Naive B cell (primary cell): ENCODE measurements around the gene GLIPR1L2. TPM values are rescaled to one million over a fixed set of nuclear protein-coding genes. Genes with fewer than 3 reads are reported as not detected.

ENCODE experiments used
- ATAC-seq, 2 donors: fragments of 150-1000 bp; cut with Tn5 transposase; 2 replicates each; pipeline ENCODE4 v1.10.0; 2021; ENCODE audit warnings: low read depth in 2 of 2, mild to moderate bottlenecking in 2 of 2, moderate library complexity in 2 of 2
- DNase-seq: peaks from one replicate; pipeline ENCODE4 v3.0.0; 2022
- H3K27ac Mint-ChIP-seq, 6 donors: one replicate each; pipeline ENCODE4 v1.8.0; 2020 to 2022; ENCODE audit warnings: mild to moderate bottlenecking in 6 of 6, mixed read lengths in 6 of 6, moderate library complexity in 5 of 6, inconsistent platforms in 2 of 6
- H3K27me3 Mint-ChIP-seq, 3 donors: one replicate each; pipeline ENCODE4 v1.8.0; 2021 to 2022; ENCODE audit warnings: mixed read lengths in 3 of 3, mild to moderate bottlenecking in 1 of 3
- H3K36me3 Mint-ChIP-seq, 2 donors: one replicate each; pipeline ENCODE4 v1.8.0; 2020 to 2022; ENCODE audit warnings: mixed read lengths in 2 of 2, inconsistent platforms in 1 of 2, mild to moderate bottlenecking in 1 of 2
- H3K4me1 Mint-ChIP-seq, 3 donors: one replicate each; pipeline ENCODE4 v1.8.0; 2020 to 2022; ENCODE audit warnings: mixed read lengths in 3 of 3, inconsistent platforms in 1 of 3, mild to moderate bottlenecking in 1 of 3, moderate library complexity in 1 of 3
- H3K4me3 Mint-ChIP-seq, 8 donors: one replicate each; pipeline ENCODE4 v1.8.0; 2020 to 2022; ENCODE audit warnings: mild to moderate bottlenecking in 8 of 8, mixed read lengths in 8 of 8, moderate library complexity in 8 of 8, inconsistent platforms in 2 of 8
- H3K9me3 Mint-ChIP-seq, 7 donors: one replicate each; pipeline ENCODE4 v1.8.0; 2020 to 2022; ENCODE audit warnings: mixed read lengths in 7 of 7, mild to moderate bottlenecking in 5 of 7, inconsistent platforms in 2 of 7, moderate library complexity in 1 of 7
- polyA plus RNA-seq, 6 donors: library from polyadenylated mRNA; unstranded; fragments of 300-500 nt; fragmentation: Illumina TruSeq; gene quantifications; one replicate each; pipeline ENCODE4 v1.2.3, GENCODE V29; 2021; ENCODE audit warnings: low read depth in 6 of 6

GLIPR1L2 gene
- polyA plus RNA-seq, 6 donors from 2014 or later, result 0.37 to 0.89 (median 0.59) TPM; not detected in 2

GRCh38 chr12:75460204-75460603, 69.3 kb downstream of the GLIPR1L2 start:
- Mint-ChIP-seq H3K27me3 (peaks cover 0 to 8% (median 5%) of the 10 kb centered on the region in 3 donors), H3K4me3 (no peak overlapping the region), H3K27ac (no peak overlapping the region), H3K36me3 (peaks cover 8 to 11% of the 10 kb centered on the region in 2 donors), H3K9me3 (peaks cover 5 to 27% (median 15%) of the 10 kb centered on the region in 7 donors), H3K4me1 (no peaks in the 10 kb centered on the region)
- no peak for DNase-seq
- no peak for ATAC-seq

DNA sequence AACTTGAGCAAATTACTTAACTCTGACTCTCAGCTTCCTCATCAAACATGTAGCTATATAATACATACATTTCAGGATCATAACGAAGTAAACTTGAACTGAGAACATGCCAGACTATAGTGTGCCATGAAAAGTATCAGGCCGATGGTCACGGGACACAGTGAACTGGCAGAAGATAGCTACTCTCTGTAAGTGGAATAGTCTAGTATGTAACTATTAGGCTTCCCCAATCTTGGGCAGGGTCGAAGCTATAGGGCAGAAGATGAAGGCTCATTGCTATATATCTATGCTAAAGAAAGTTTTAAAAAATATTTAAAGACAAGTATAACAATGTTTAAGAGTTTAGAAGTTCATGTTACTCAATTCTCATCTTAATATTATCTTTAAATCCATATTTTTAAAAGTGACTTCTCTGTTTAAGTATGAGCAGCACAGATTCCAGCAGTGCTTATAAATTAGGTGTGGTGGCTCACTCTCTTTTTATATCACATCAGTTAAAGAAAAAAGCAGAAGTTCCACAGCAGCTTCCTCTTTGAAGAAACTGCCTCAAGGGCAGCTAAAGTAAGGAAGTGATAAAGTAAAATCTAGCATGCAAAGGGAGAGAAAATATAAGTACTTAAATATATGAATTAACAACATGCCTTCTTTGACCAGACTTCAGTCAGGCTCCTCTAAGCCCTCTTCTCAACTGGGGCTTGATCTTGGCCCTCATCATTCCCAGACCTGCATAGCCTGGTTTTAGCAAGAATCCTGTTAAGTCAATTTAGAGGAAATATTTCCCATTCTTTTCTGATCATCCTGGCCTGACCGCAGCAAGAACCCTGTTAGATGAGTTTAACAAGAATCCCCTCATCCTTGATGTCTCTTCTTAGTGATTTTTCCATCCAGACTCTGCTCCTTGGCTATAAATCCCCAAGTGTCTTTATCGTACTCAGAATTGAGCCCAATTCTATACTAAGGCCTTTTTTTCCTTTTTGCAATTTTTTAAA, 81.3 kb downstream of the GLIPR1L2 start:
- ATAC-seq, result peak; percentile 99
- Mint-ChIP-seq H3K4me1 (peaks cover 30 to 40% (median 34%) of the 10 kb centered on the region in 3 donors), H3K27me3 (no peaks in the 10 kb centered on the region), H3K27ac (peak overlapping the region; percentile 75 to 95 (median 88)), H3K36me3 (no peaks in the 10 kb centered on the region), H3K4me3 (peak overlapping the region in 7 of 8 donors; percentile 43 to 87 (median 81)), H3K9me3 (peaks cover 0 to 5% (median 0%) of the 10 kb centered on the region in 7 donors)
- DNase-seq, result peak; percentile 68

GRCh38 chr12:75474116-75474515, 83.2 kb downstream of the GLIPR1L2 start:
- Mint-ChIP-seq H3K9me3 (peaks cover 0 to 5% (median 0%) of the 10 kb centered on the region in 7 donors), H3K4me1 (peaks cover 35 to 54% (median 47%) of the 10 kb centered on the region in 3 donors), H3K36me3 (no peaks in the 10 kb centered on the region), H3K27me3 (no peaks in the 10 kb centered on the region), H3K27ac (no peak overlapping the region), H3K4me3 (peak overlapping the region in 1 of 8 donors; percentile 37)
- DNase-seq (no peak), ATAC-seq (no peak)

DNA sequence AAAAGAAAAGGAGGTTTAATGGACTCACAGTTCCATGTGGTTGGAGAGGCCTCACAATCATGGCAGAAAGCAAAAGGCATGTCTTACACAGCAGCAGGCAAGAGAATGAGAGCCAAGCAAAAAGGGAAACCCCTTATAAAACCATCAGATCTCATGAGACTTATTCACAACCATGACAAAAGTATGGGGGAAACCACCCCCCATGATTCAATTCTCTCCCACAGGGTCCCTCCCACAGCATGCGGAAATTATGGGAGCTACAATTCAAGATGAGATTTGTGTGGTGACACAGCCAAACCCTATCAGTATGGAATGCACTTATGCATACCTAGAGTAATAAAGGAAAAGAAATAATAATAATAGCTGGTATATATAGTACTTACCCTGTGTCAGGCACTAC, 85.2 kb downstream of the GLIPR1L2 start:
- no peak overlapping the region for H3K27ac Mint-ChIP-seq
- no peaks in the 10 kb centered on the region for H3K36me3 Mint-ChIP-seq
- ATAC-seq (no peak), DNase-seq (no peak)
- no peak overlapping the region for H3K4me3 Mint-ChIP-seq
- H3K27me3 Mint-ChIP-seq, result no peaks in the 10 kb centered on the region
- peaks cover 0 to 2% (median 0%) of the 10 kb centered on the region in 7 donors for H3K9me3 Mint-ChIP-seq
- H3K4me1 Mint-ChIP-seq, result peaks cover 45 to 59% (median 50%) of the 10 kb centered on the region in 3 donors

GRCh38 chr12:75477137-75477536, 86.2 kb downstream of the GLIPR1L2 start:
- DNase-seq, result no peak
- Mint-ChIP-seq H3K27ac (peak overlapping the region in 2 of 6 donors; percentile 44 to 98), H3K36me3 (peaks cover 0 to 7% of the 10 kb centered on the region in 2 donors), H3K4me3 (no peak overlapping the region), H3K9me3 (no peaks in the 10 kb centered on the region), H3K4me1 (peaks cover 44 to 53% (median 49%) of the 10 kb centered on the region in 3 donors), H3K27me3 (no peaks in the 10 kb centered on the region)
- no peak for ATAC-seq

DNA sequence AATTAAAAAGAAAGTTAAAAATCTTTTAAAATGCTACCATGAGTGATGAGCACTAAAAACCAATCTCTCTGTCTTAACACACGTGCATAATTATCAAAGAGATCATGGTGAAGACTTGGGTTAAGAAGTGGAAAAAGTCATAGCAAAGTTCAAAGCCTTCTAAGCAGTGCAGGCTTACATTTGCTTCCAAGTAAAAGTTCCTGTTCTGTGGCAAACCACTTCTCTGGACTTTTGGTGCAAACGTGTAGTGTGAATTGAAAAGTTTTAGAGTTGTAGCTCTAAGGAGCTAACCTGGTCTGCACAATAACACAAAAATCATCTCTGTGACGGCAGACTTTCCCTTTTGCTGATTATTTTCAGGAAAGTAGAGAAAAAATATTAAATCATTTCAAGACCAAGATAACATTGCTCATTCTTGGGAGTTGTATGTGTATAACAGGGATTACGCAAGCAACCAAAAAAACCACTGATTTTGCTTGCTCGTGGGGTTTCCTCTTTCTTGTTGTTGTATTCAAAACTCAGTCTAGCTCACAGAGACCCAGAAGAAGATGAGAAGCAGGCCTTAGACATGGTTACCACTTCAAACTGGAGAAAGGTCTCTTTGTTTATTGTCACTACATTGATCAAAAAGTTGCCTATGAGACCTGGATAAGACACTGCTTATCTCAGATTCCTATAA, 87.4 kb downstream of the GLIPR1L2 start:
- DNase-seq, result peak; percentile 63
- Mint-ChIP-seq H3K27ac (peak overlapping the region; percentile 53 to 99 (median 94)), H3K4me1 (peaks cover 46 to 60% (median 58%) of the 10 kb centered on the region in 3 donors)

GRCh38 chr12:75479963-75480461, 89.1 kb downstream of the GLIPR1L2 start:
- peaks cover 15 to 28% of the 10 kb centered on the region in 2 donors for H3K36me3 Mint-ChIP-seq
- no peaks in the 10 kb centered on the region for H3K27me3 Mint-ChIP-seq
- H3K9me3 Mint-ChIP-seq, result no peaks in the 10 kb centered on the region
- peak overlapping the region; percentile 90 to 99 (median 98) for H3K27ac Mint-ChIP-seq
- peak overlapping the region; percentile 95 to 99 (median 99) for H3K4me3 Mint-ChIP-seq
- DNase-seq (peak; percentile 18), ATAC-seq (peak; percentile 28 to 29)
- peaks cover 58 to 71% (median 68%) of the 10 kb centered on the region in 3 donors for H3K4me1 Mint-ChIP-seq

More for the DNA sequence above, 87.4 kb downstream of the GLIPR1L2 start:
- ATAC-seq, result peak; percentile 46 to 53
- Mint-ChIP-seq H3K36me3 (peaks cover 2 to 14% of the 10 kb centered on the region in 2 donors), H3K27me3 (no peaks in the 10 kb centered on the region), H3K4me3 (peak overlapping the region; percentile 22 to 99 (median 72)), H3K9me3 (no peaks in the 10 kb centered on the region)

DNA sequence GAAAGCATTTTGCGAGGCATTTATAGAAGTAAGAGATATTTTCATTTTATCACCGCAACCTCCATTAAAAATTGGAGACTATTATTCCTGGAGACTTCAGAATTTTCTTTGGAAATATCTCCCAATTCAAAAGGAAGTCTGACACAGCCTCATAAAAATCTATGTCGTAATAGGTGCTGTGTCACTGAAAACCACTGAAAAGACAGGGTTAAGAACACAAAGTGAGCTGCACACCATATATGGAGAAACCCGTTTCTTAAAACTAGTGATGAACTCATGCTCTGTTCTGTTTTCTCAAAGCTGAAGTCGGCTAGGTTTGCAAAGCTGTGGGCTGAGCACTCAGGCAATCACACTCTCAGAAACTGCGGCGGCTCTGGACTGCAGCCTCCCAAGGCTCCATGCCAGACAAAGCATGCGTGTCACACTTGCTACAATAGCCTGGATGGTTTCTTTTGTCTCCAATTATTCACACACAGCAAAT, 89.6 kb downstream of the GLIPR1L2 start, which contains the start of gene GLIPR1:
Gene GLIPR1, plus strand, starts transcription at position 287 of the 481 bp plus-strand sequence. Its CDS starts 126 bp downstream, at position 413.
- Mint-ChIP-seq H3K36me3 (peaks cover 17 to 28% of the 10 kb centered on the region in 2 donors), H3K4me1 (peaks cover 62 to 72% (median 71%) of the 10 kb centered on the region in 3 donors)
- peak; percentile 65 for DNase-seq

GRCh38 chr12:75481013-75481705, 90.3 kb downstream of the GLIPR1L2 start:
- ATAC-seq (peak; percentile 54), DNase-seq (peak; percentile 64)
- peaks cover 62 to 73% (median 72%) of the 10 kb centered on the region in 3 donors for H3K4me1 Mint-ChIP-seq

More for the DNA sequence above, 89.6 kb downstream of the GLIPR1L2 start, which contains the start of gene GLIPR1:
- peak within 1 kb of the TSS; percentile 90 to 99 (median 98) for H3K27ac Mint-ChIP-seq
- no peaks in the 10 kb centered on the region for H3K27me3 Mint-ChIP-seq
- ATAC-seq, result peak; percentile 76
- no peaks in the 10 kb centered on the region for H3K9me3 Mint-ChIP-seq
- peak within 1 kb of the TSS; percentile 95 to 99 (median 99) for H3K4me3 Mint-ChIP-seq

GRCh38 chr12:75481774-75482173, 90.9 kb downstream of the GLIPR1L2 start:
- peak overlapping the region; percentile 90 to 99 (median 98) for H3K27ac Mint-ChIP-seq
- H3K36me3 Mint-ChIP-seq, result peaks cover 19 to 28% of the 10 kb centered on the region in 2 donors
- no peaks in the 10 kb centered on the region for H3K27me3 Mint-ChIP-seq
- no peak for DNase-seq
- ATAC-seq, result no peak
- H3K4me3 Mint-ChIP-seq, result peak overlapping the region; percentile 95 to 99 (median 99)
- no peaks in the 10 kb centered on the region for H3K9me3 Mint-ChIP-seq
- H3K4me1 Mint-ChIP-seq, result peaks cover 65 to 76% (median 76%) of the 10 kb centered on the region in 3 donors

More at GRCh38 chr12:75481013-75481705, 90.3 kb downstream of the GLIPR1L2 start:
- peak overlapping the region; percentile 95 to 99 (median 99) for H3K4me3 Mint-ChIP-seq
- H3K27ac Mint-ChIP-seq, result peak overlapping the region; percentile 90 to 99 (median 98)
- H3K36me3 Mint-ChIP-seq, result peaks cover 17 to 28% of the 10 kb centered on the region in 2 donors
- no peaks in the 10 kb centered on the region for H3K27me3 Mint-ChIP-seq
- H3K9me3 Mint-ChIP-seq, result no peaks in the 10 kb centered on the region
